ENCODE measurements around the gene U2AF2. TPM values are rescaled to one million over a fixed set of nuclear protein-coding genes. Genes with fewer than 3 reads are reported as not detected.

The U2AF2 gene
- total RNA-seq, 4 donors from 2014 or later = 80.4 to 122 (median 104) TPM

DNA sequence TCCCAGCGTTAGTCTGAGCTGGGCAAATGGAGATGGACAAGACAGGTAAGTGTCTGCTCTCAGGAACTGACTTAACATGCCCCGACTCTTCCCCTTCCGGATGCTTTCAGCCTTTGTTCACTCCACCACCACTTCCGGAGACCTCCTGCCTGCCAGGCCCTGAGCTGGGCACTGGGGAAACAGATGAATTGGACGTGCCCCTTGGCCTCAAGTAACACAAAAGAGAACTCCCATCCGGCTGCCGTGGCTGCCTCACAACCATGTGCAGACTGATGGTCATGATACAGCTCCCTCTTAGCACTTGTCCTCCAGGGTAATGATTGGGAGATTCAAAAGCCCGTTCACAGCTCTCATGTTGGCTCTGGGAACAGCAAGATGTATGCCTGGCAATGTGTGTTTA is 37.4 kb upstream of the U2AF2 start:
- 88% methylated on average over 8 of the region's 8 CpGs for WGBS

DNA sequence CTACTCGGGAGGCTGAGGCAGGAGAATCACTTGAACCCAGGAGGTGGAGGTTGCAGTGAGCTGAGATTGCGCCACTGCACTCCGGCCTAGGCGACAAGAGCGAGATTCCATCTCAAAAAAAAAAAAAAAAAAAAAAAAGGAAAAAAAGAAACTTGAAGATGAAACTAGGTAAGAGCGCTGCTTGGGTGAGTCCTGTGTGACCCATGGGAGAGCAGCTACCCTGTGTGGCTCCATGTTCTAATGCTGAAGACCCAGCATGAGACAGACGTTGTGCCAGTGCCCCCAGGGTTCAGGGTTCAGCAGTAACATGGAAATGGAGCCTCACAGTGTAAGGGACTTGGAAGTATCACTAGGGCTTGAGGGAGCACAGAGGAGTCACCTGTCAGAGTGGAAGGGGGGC is 36.4 kb upstream of the U2AF2 start:
- WGBS = 89% methylated on average over 7 of the region's 7 CpGs
- peak overlapping the region in 2 of 4 donors; percentile 40 to 43 for H3K27ac ChIP-seq (replicated peaks in 1 of 4)
- H3K36me3 ChIP-seq = peaks cover 32 to 72% (median 59%) of the 10 kb centered on the region in 4 donors

More for the DNA sequence above, 37.4 kb upstream of the U2AF2 start:
- H3K27ac ChIP-seq (replicated peaks in 1 of 4) = no peak overlapping the region
- TF ChIP-seq POLR2AphosphoS5 (IDR thresholded peaks at IDR 0.05) (no peak), POLR2A (IDR thresholded peaks at IDR 0.05; ENCODE audit: low read depth) (no peak), EP300 (IDR thresholded peaks at IDR 0.05) (no peak), CTCF (IDR thresholded peaks at IDR 0.05) (no peak)
- no peak overlapping the region for H3K4me3 ChIP-seq
- intact Hi-C loops (cut with DNase I) = no loop called here
- peaks cover 0 to 32% (median 24%) of the 10 kb centered on the region in 4 donors for H3K4me1 ChIP-seq
- peaks cover 32 to 77% (median 59%) of the 10 kb centered on the region in 4 donors for H3K36me3 ChIP-seq
- no peaks in the 10 kb centered on the region for H3K9me3 ChIP-seq
- DNase-seq (ENCODE audit: extremely low spot score) = no peak
- H3K27me3 ChIP-seq = no peaks in the 10 kb centered on the region

DNA sequence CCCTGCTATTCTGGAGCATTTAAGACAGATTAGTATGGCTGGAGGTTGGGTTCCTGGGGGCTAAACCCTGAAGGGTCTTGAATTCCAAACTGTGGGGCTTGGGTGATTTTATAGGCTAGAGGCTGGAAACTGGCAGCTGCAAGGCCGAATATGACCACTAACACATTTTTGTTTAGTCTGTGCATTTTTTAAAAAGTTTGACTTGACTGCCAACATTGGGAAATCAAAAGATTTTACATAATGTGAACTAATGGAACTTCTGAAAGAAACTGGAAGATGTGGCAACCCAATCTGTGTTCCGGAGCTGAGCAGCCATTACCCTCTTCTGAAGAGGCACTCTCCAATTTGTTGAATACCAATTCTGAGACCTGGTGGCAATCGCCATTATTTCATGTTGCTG is 35.5 kb upstream of the U2AF2 start:
- Histone ChIP-seq H3K27ac (replicated peaks in 1 of 4) (peak overlapping the region in 3 of 4 donors; percentile 36 to 43 (median 40)), H3K9me3 (no peaks in the 10 kb centered on the region), H3K4me1 (peaks cover 0 to 32% (median 25%) of the 10 kb centered on the region in 4 donors), H3K27me3 (no peaks in the 10 kb centered on the region), H3K4me3 (no peak overlapping the region), H3K36me3 (peaks cover 27 to 63% (median 51%) of the 10 kb centered on the region in 4 donors)
- DNase-seq (ENCODE audit: extremely low spot score) = no peak
- 72% methylated on average over 3 of the region's 3 CpGs for WGBS
- TF ChIP-seq POLR2A (IDR thresholded peaks at IDR 0.05; ENCODE audit: low read depth) (no peak), POLR2AphosphoS5 (IDR thresholded peaks at IDR 0.05) (peak in 1 of 2 donors; percentile 19), CTCF (IDR thresholded peaks at IDR 0.05) (no peak)
- intact Hi-C loops (cut with DNase I) = no loop called here

More for the DNA sequence above, 36.4 kb upstream of the U2AF2 start:
- no peak for TF ChIP-seq POLR2A (IDR thresholded peaks at IDR 0.05; ENCODE audit: low read depth)
- no peak for DNase-seq (ENCODE audit: extremely low spot score)
- intact Hi-C loops (cut with DNase I) = no loop called here
- Histone ChIP-seq H3K9me3 (no peaks in the 10 kb centered on the region), H3K27me3 (no peaks in the 10 kb centered on the region), H3K4me1 (peaks cover 0 to 27% (median 19%) of the 10 kb centered on the region in 4 donors), H3K4me3 (no peak overlapping the region)

GRCh38 chr19:55620410-55621204 is 34.2 kb upstream of the U2AF2 start:
- peaks cover 16 to 50% (median 40%) of the 10 kb centered on the region in 4 donors for H3K36me3 ChIP-seq
- TF ChIP-seq POLR2A (IDR thresholded peaks at IDR 0.05; ENCODE audit: low read depth) (no peak), EP300 (IDR thresholded peaks at IDR 0.05) (no peak), POLR2AphosphoS5 (IDR thresholded peaks at IDR 0.05) (no peak), CTCF (IDR thresholded peaks at IDR 0.05) (no peak)
- WGBS = 84% methylated on average over 10 of the region's 12 CpGs
- no peak overlapping the region for H3K27ac ChIP-seq (replicated peaks in 1 of 4)
- DNase-seq (ENCODE audit: extremely low spot score) = no peak
- no peaks in the 10 kb centered on the region for H3K27me3 ChIP-seq
- peaks cover 5 to 42% (median 33%) of the 10 kb centered on the region in 4 donors for H3K4me1 ChIP-seq
- no peak overlapping the region for H3K4me3 ChIP-seq
- no peaks in the 10 kb centered on the region for H3K9me3 ChIP-seq
- intact Hi-C loops (cut with DNase I) = no loop called here

GRCh38 chr19:55621205-55621672 is 33.6 kb upstream of the U2AF2 start:
- Histone ChIP-seq H3K36me3 (peaks cover 11 to 44% (median 34%) of the 10 kb centered on the region in 4 donors), H3K4me1 (peaks cover 5 to 42% (median 33%) of the 10 kb centered on the region in 4 donors), H3K27me3 (no peaks in the 10 kb centered on the region), H3K9me3 (no peaks in the 10 kb centered on the region), H3K27ac (replicated peaks in 1 of 4) (no peak overlapping the region), H3K4me3 (no peak overlapping the region)
- no peak for TF ChIP-seq POLR2AphosphoS5 (IDR thresholded peaks at IDR 0.05)
- TF ChIP-seq CTCF (IDR thresholded peaks at IDR 0.05) = no peak
- TF ChIP-seq EP300 (IDR thresholded peaks at IDR 0.05) = no peak
- no peak for TF ChIP-seq POLR2A (IDR thresholded peaks at IDR 0.05; ENCODE audit: low read depth)
- 83% methylated on average over 5 of the region's 9 CpGs for WGBS
- intact Hi-C loops (cut with DNase I) = no loop called here
- no peak for DNase-seq (ENCODE audit: extremely low spot score)
